Activated naive CD4-positive, alpha-beta T cell treated with anti-CD3 and anti-CD28 coated beads, Interleukin-2, amount 50 U/mL, for 24 hours (primary cell): ENCODE measurements around the gene SLC25A29.
A peak's percentile ranks its signal among the peaks of the same experiment; 100 is the strongest.
"Not testable (repeated sequence)": the region's sequence is repeated elsewhere in the genome, so short reads cannot be mapped to it uniquely, and the experiment has no call there.

Experiments
- H3K27ac Mint-ChIP-seq: one replicate; pipeline ENCODE4 v1.8.0; 2021; ENCODE audit warnings: mild to moderate bottlenecking, mixed read lengths
- H3K27me3 Mint-ChIP-seq: one replicate; pipeline ENCODE4 v1.8.0; 2021; ENCODE audit warnings: mixed read lengths
- H3K36me3 Mint-ChIP-seq: one replicate; pipeline ENCODE4 v1.8.0; 2021; ENCODE audit warnings: mixed read lengths
- H3K4me1 Mint-ChIP-seq: one replicate; pipeline ENCODE4 v1.8.0; 2021; ENCODE audit warnings: mixed read lengths
- H3K4me3 Mint-ChIP-seq: one replicate; pipeline ENCODE4 v1.8.0; 2021; ENCODE audit warnings: mild to moderate bottlenecking, mixed read lengths
- H3K9me3 Mint-ChIP-seq: one replicate; pipeline ENCODE4 v1.8.0; 2021; ENCODE audit warnings: mixed read lengths

The SLC25A29 gene

GRCh38 chr14:100306101-100306997 lies at the start of gene SLC25A29:
Gene SLC25A29, minus strand, starts transcription at chr14:100306444. Its CDS starts 212 bp downstream, at chr14:100306232.
- H3K36me3 Mint-ChIP-seq, result no peaks in the 10 kb centered on the region
- H3K27me3 Mint-ChIP-seq, result peaks cover 2% of the 10 kb centered on the region
- no peaks in the 10 kb centered on the region for H3K9me3 Mint-ChIP-seq
- no peak within 1 kb of the TSS for H3K27ac Mint-ChIP-seq
- H3K4me3 Mint-ChIP-seq, result peak within 1 kb of the TSS; percentile 88
- H3K4me1 Mint-ChIP-seq, result peaks cover 10% of the 10 kb centered on the region

GRCh38 chr14:100350986-100351385 lies 44.7 kb upstream of the SLC25A29 start:
- H3K4me1 Mint-ChIP-seq, result no peaks in the 10 kb centered on the region
- H3K36me3 Mint-ChIP-seq, result peaks cover 33% of the 10 kb centered on the region
- H3K4me3 Mint-ChIP-seq, result no peak overlapping the region
- no peak overlapping the region for H3K27ac Mint-ChIP-seq
- no peaks in the 10 kb centered on the region for H3K27me3 Mint-ChIP-seq
- no peaks in the 10 kb centered on the region for H3K9me3 Mint-ChIP-seq

- H3K9me3 Mint-ChIP-seq, result no peaks in the 10 kb centered on the region
- no peaks in the 10 kb centered on the region for H3K27me3 Mint-ChIP-seq
- H3K4me1 Mint-ChIP-seq, result no peaks in the 10 kb centered on the region
- no peak overlapping the region for H3K4me3 Mint-ChIP-seq
- no peak overlapping the region for H3K27ac Mint-ChIP-seq
- H3K36me3 Mint-ChIP-seq, result peaks cover 32% of the 10 kb centered on the region
Measured at GRCh38 chr14:100350276-100350926, 44.2 kb upstream of the SLC25A29 start.

- H3K4me1 Mint-ChIP-seq, result no peaks in the 10 kb centered on the region
- H3K4me3 Mint-ChIP-seq, result no peak overlapping the region
- peaks cover 28% of the 10 kb centered on the region for H3K36me3 Mint-ChIP-seq
- H3K27me3 Mint-ChIP-seq, result no peaks in the 10 kb centered on the region
- no peaks in the 10 kb centered on the region for H3K9me3 Mint-ChIP-seq
- H3K27ac Mint-ChIP-seq, result no peak overlapping the region
Measured at GRCh38 chr14:100348784-100349685, 42.8 kb upstream of the SLC25A29 start.

GRCh38 chr14:100348253-100348729 lies 42.0 kb upstream of the SLC25A29 start:
- Mint-ChIP-seq H3K27ac (no peak overlapping the region), H3K4me1 (no peaks in the 10 kb centered on the region), H3K27me3 (no peaks in the 10 kb centered on the region), H3K4me3 (no peak overlapping the region), H3K9me3 (no peaks in the 10 kb centered on the region), H3K36me3 (peaks cover 25% of the 10 kb centered on the region)

- Mint-ChIP-seq H3K4me1 (peaks cover 6% of the 10 kb centered on the region), H3K4me3 (no peak overlapping the region), H3K9me3 (no peaks in the 10 kb centered on the region), H3K36me3 (peaks cover 24% of the 10 kb centered on the region), H3K27ac (peak overlapping the region; percentile 2), H3K27me3 (no peaks in the 10 kb centered on the region)
Measured at GRCh38 chr14:100346306-100347091, 40.3 kb upstream of the SLC25A29 start.

- Mint-ChIP-seq H3K4me3 (no peak overlapping the region), H3K4me1 (peaks cover 12% of the 10 kb centered on the region), H3K9me3 (no peaks in the 10 kb centered on the region), H3K27ac (no peak overlapping the region), H3K27me3 (no peaks in the 10 kb centered on the region), H3K36me3 (peaks cover 19% of the 10 kb centered on the region)
Measured at GRCh38 chr14:100345711-100346110, 39.5 kb upstream of the SLC25A29 start.

GRCh38 chr14:100344657-100345056 lies 38.4 kb upstream of the SLC25A29 start:
- not testable (repeated sequence) for H3K4me3 Mint-ChIP-seq, H3K9me3 Mint-ChIP-seq, H3K27ac Mint-ChIP-seq, H3K27me3 Mint-ChIP-seq
- H3K4me1 Mint-ChIP-seq, result peaks cover 12% of the 10 kb centered on the region
- peaks cover 23% of the 10 kb centered on the region for H3K36me3 Mint-ChIP-seq

- H3K9me3 Mint-ChIP-seq, H3K4me3 Mint-ChIP-seq, H3K27me3 Mint-ChIP-seq, H3K27ac Mint-ChIP-seq: not testable (repeated sequence)
- H3K4me1 Mint-ChIP-seq, result peaks cover 12% of the 10 kb centered on the region
- H3K36me3 Mint-ChIP-seq, result peaks cover 23% of the 10 kb centered on the region
Measured at GRCh38 chr14:100342826-100343225, 36.6 kb upstream of the SLC25A29 start.

- H3K4me1 Mint-ChIP-seq, result peaks cover 12% of the 10 kb centered on the region
- H3K27ac Mint-ChIP-seq, result peak overlapping the region; percentile 47
- no peak overlapping the region for H3K4me3 Mint-ChIP-seq
- H3K9me3 Mint-ChIP-seq, result no peaks in the 10 kb centered on the region
- H3K27me3 Mint-ChIP-seq, result no peaks in the 10 kb centered on the region
- peaks cover 24% of the 10 kb centered on the region for H3K36me3 Mint-ChIP-seq
Measured at GRCh38 chr14:100342195-100342594, 36.0 kb upstream of the SLC25A29 start.

GRCh38 chr14:100341301-100342031 lies 35.2 kb upstream of the SLC25A29 start:
- Mint-ChIP-seq H3K9me3 (no peaks in the 10 kb centered on the region), H3K36me3 (peaks cover 25% of the 10 kb centered on the region), H3K27ac (peak overlapping the region; percentile 51), H3K4me1 (peaks cover 12% of the 10 kb centered on the region), H3K4me3 (no peak overlapping the region), H3K27me3 (no peaks in the 10 kb centered on the region)

GRCh38 chr14:100340423-100340813 lies 34.2 kb upstream of the SLC25A29 start:
- Mint-ChIP-seq H3K27ac (peak overlapping the region; percentile 35), H3K4me3 (no peak overlapping the region), H3K36me3 (peaks cover 25% of the 10 kb centered on the region)

GRCh38 chr14:100339766-100340422 lies 33.6 kb upstream of the SLC25A29 start:
- Mint-ChIP-seq H3K9me3 (no peaks in the 10 kb centered on the region), H3K27me3 (no peaks in the 10 kb centered on the region), H3K27ac (peak overlapping the region; percentile 35), H3K4me1 (peaks cover 12% of the 10 kb centered on the region), H3K4me3 (no peak overlapping the region), H3K36me3 (peaks cover 25% of the 10 kb centered on the region)

More at GRCh38 chr14:100340423-100340813, 34.2 kb upstream of the SLC25A29 start:
- H3K27me3 Mint-ChIP-seq, result no peaks in the 10 kb centered on the region
- H3K9me3 Mint-ChIP-seq, result no peaks in the 10 kb centered on the region
- peaks cover 12% of the 10 kb centered on the region for H3K4me1 Mint-ChIP-seq
